ENCODE results near the gene HGFAC. TPM values are rescaled to one million over a fixed set of nuclear protein-coding genes. Genes with fewer than 3 reads are reported as not detected.

Gene HGFAC
- total RNA-seq, 1 experiment from 2014 or later: 0.04 TPM

DNA sequence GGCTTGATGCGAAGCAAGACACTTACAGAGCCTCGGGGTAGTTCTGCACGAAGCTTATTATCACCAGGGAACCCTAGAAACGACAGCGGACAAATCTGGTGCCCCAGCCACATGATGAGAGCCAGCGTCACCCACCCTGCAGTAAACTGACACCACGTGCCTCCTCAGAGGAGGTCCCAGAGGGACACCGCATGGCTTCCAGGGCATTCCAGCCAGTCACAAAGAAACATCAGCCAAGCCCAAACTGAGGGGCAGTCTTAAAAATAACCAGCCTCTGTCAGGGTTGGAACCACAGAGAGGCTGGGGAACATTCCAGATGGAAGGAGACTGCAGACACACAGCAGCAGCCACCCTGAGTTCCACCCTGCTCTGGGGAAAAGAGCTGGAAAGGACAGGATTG, 36.6 kb upstream of the HGFAC start:
- CTCF ChIA-PET: no interaction called here
- no peak for DNase-seq
- BruUV-seq (replicated peaks): no TSS peak
- H3K27ac ChIP-seq (ENCODE audit: low read length): no peak overlapping the region
- H3K4me1 ChIP-seq (ENCODE audit: insufficient read depth, low read length): peaks cover 10% of the 10 kb centered on the region
- H2AFZ ChIP-seq (ENCODE audit: low read length): no peak overlapping the region
- H3K36me3 ChIP-seq (ENCODE audit: low read depth, low read length): no peaks in the 10 kb centered on the region
- no peaks in the 10 kb centered on the region for H3K9me2 ChIP-seq (replicated peaks; ENCODE audit: low read length)
- H3K4me2 ChIP-seq (ENCODE audit: low read length): no peak overlapping the region
- no peak for TF ChIP-seq EZH2 (IDR thresholded peaks at IDR 0.05; ENCODE audit: low read length, unreplicated experiment)
- TF ChIP-seq EZH2phosphoT487 (IDR thresholded peaks at IDR 0.05; ENCODE audit: borderline replicate concordance, low read length): no peak
- TF ChIP-seq, protein P1, sequence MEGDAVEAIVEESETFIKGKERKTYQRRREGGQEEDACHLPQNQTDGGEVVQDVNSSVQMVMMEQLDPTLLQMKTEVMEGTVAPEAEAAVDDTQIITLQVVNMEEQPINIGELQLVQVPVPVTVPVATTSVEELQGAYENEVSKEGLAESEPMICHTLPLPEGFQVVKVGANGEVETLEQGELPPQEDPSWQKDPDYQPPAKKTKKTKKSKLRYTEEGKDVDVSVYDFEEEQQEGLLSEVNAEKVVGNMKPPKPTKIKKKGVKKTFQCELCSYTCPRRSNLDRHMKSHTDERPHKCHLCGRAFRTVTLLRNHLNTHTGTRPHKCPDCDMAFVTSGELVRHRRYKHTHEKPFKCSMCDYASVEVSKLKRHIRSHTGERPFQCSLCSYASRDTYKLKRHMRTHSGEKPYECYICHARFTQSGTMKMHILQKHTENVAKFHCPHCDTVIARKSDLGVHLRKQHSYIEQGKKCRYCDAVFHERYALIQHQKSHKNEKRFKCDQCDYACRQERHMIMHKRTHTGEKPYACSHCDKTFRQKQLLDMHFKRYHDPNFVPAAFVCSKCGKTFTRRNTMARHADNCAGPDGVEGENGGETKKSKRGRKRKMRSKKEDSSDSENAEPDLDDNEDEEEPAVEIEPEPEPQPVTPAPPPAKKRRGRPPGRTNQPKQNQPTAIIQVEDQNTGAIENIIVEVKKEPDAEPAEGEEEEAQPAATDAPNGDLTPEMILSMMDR (conservative IDR thresholded peaks at IDR 0.05; ENCODE audit: low read depth, low read length): no peak
- no peaks in the 10 kb centered on the region for H3K9me3 ChIP-seq (ENCODE audit: low read length)
- H4K20me1 ChIP-seq (ENCODE audit: low read length): no peaks in the 10 kb centered on the region
- intact Hi-C loops (cut with micrococcal nuclease): no loop called here
- POLR2A ChIA-PET (ENCODE audit: unreplicated experiment): no interaction called here
- ATAC-seq: no peak
- H3K27me3 ChIP-seq (ENCODE audit: low read length): no peaks in the 10 kb centered on the region
- no peak overlapping the region for H3K4me3 ChIP-seq (ENCODE audit: low read length)
- no peak overlapping the region for H3K9ac ChIP-seq (ENCODE audit: low read length)
- H3F3A ChIP-seq (ENCODE audit: low read length, unreplicated experiment): no peaks in the 10 kb centered on the region
- H3K79me2 ChIP-seq (ENCODE audit: low read length): no peaks in the 10 kb centered on the region

DNA sequence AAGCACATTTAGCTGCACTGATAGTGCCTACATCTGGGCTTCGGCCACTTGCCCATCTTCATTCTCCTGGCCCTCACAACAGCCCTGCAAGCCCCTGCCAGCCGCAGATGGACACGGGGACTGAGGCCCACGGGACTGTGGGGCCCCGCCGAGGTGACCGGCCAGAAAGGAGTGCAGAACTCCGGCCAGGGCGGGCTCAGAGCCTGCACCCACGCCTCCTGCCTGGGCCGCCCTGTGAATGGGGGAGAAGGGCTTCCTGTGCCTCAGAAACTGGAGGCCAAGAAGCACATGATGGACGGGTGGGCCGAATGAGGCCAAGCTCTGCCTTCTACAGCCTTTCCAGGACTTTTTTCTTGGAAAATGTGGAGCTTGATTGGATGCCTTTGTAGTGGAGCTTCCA, 35.7 kb upstream of the HGFAC start:
- H3K79me2 ChIP-seq (ENCODE audit: low read length): no peaks in the 10 kb centered on the region

DNA sequence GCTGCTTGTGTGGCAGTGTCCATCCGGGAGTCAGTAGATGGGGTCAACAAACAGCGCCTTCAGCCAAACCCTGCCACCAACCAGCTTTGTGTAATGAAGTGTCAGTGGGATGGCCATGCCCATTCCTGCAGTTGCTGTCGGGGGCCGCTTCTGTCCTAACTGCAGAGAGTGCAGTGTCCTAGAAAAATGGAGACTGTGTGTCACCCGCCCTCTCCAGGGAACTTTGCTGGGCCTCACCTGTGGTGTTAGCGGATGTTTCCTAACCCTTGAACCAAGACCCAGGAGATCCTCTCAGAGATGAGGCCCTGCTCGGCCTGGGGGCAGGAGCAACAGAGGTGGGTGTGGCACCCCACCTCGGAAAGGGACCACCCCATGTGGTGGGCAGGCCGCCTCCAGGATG, 35.3 kb upstream of the HGFAC start:
- no peaks in the 10 kb centered on the region for H3K9me2 ChIP-seq (replicated peaks; ENCODE audit: low read length)
- intact Hi-C loops (cut with micrococcal nuclease): no loop called here
- no TSS peak for BruUV-seq (replicated peaks)
- ChIA-PET POLR2A (ENCODE audit: unreplicated experiment) (no interaction called here), CTCF (no interaction called here)
- H3K9ac ChIP-seq (ENCODE audit: low read length): no peak overlapping the region
- no peak overlapping the region for H3K4me3 ChIP-seq (ENCODE audit: low read length)
- no peak overlapping the region for H2AFZ ChIP-seq (ENCODE audit: low read length)
- DNase-seq (no peak), ATAC-seq (no peak)
- no peaks in the 10 kb centered on the region for H3K36me3 ChIP-seq (ENCODE audit: low read depth, low read length)
- H3K79me2 ChIP-seq (ENCODE audit: low read length): no peaks in the 10 kb centered on the region
- H3K27ac ChIP-seq (ENCODE audit: low read length): no peak overlapping the region
- H3F3A ChIP-seq (ENCODE audit: low read length, unreplicated experiment): no peaks in the 10 kb centered on the region
- H3K27me3 ChIP-seq (ENCODE audit: low read length): no peaks in the 10 kb centered on the region
- TF ChIP-seq, protein P1 (conservative IDR thresholded peaks at IDR 0.05; ENCODE audit: low read depth, low read length): no peak
- TF ChIP-seq EZH2phosphoT487 (IDR thresholded peaks at IDR 0.05; ENCODE audit: borderline replicate concordance, low read length): no peak
- TF ChIP-seq EZH2 (IDR thresholded peaks at IDR 0.05; ENCODE audit: low read length, unreplicated experiment): no peak
- no peak overlapping the region for H3K4me2 ChIP-seq (ENCODE audit: low read length)
- no peaks in the 10 kb centered on the region for H4K20me1 ChIP-seq (ENCODE audit: low read length)
- H3K4me1 ChIP-seq (ENCODE audit: insufficient read depth, low read length): peaks cover 5% of the 10 kb centered on the region
- no peaks in the 10 kb centered on the region for H3K9me3 ChIP-seq (ENCODE audit: low read length)

More for the DNA sequence above, 35.7 kb upstream of the HGFAC start:
- H3K4me2 ChIP-seq (ENCODE audit: low read length): no peak overlapping the region
- ChIA-PET CTCF (no interaction called here), POLR2A (ENCODE audit: unreplicated experiment) (no interaction called here)
- no peak for TF ChIP-seq EZH2 (IDR thresholded peaks at IDR 0.05; ENCODE audit: low read length, unreplicated experiment)
- TF ChIP-seq, protein P1 (conservative IDR thresholded peaks at IDR 0.05; ENCODE audit: low read depth, low read length): no peak
- TF ChIP-seq EZH2phosphoT487 (IDR thresholded peaks at IDR 0.05; ENCODE audit: borderline replicate concordance, low read length): no peak
- H3K4me1 ChIP-seq (ENCODE audit: insufficient read depth, low read length): peaks cover 8% of the 10 kb centered on the region
- no peaks in the 10 kb centered on the region for H3K27me3 ChIP-seq (ENCODE audit: low read length)
- no peaks in the 10 kb centered on the region for H3K36me3 ChIP-seq (ENCODE audit: low read depth, low read length)
- intact Hi-C loops (cut with micrococcal nuclease): no loop called here
- no TSS peak for BruUV-seq (replicated peaks)
- H3K27ac ChIP-seq (ENCODE audit: low read length): no peak overlapping the region
- DNase-seq (no peak), ATAC-seq (no peak)
- H3K9me3 ChIP-seq (ENCODE audit: low read length): no peaks in the 10 kb centered on the region
- no peaks in the 10 kb centered on the region for H3F3A ChIP-seq (ENCODE audit: low read length, unreplicated experiment)
- no peak overlapping the region for H3K4me3 ChIP-seq (ENCODE audit: low read length)
- no peak overlapping the region for H3K9ac ChIP-seq (ENCODE audit: low read length)
- H4K20me1 ChIP-seq (ENCODE audit: low read length): no peaks in the 10 kb centered on the region
- no peak overlapping the region for H2AFZ ChIP-seq (ENCODE audit: low read length)
- H3K9me2 ChIP-seq (replicated peaks; ENCODE audit: low read length): no peaks in the 10 kb centered on the region
